PC-3 (cell line): ENCODE results near the gene SDHC. TPM values are rescaled to one million over a fixed set of nuclear protein-coding genes. Genes with fewer than 3 reads are reported as not detected.
A peak's percentile ranks its signal among the peaks of the same experiment; 100 is the strongest.

Source experiments
- ATAC-seq: fragments of 200-7000 bp; cut with Tn5 transposase; 2 replicates; pipeline ENCODE4 v1.9.1; 2020; ENCODE audit warnings: mild to moderate bottlenecking, moderate library complexity
- BruUV-seq: library from RNA; stranded (reverse); fragments of 400-500 nt; replicated peaks from 2 replicates; lab custom pipeline; 2021; lab: Mats Ljungman, UMichigan
- CTCF ChIA-PET: fragments of 300-600 bp; sonication (Branson Sonifier 250); formaldehyde crosslinking; loops from one replicate; lab custom pipeline; 2022; ENCODE audit warnings: antibody characterized with exemption; lab: Charles Lee
- POLR2A ChIA-PET: fragments of 300-600 bp; sonication (Branson Sonifier 250); formaldehyde crosslinking; loops from one replicate; lab custom pipeline; 2022; ENCODE audit warnings: antibody characterized with exemption; ENCODE audit not compliant: unreplicated experiment; lab: Charles Lee
- DNase-seq: peaks from one replicate; pipeline ENCODE4 v3.0.0-alpha.2; 2015
- H2AFZ ChIP-seq: fragments of 300-600 bp; sonication (generic); 2 replicates; pipeline ENCODE4 v1.6.0; 2016; ENCODE audit warnings: antibody characterized with exemption, low read length
- H3F3A ChIP-seq: fragments of 300-600 bp; sonication (generic); one replicate; pipeline ENCODE4 v1.6.0; 2017; ENCODE audit warnings: antibody characterized with exemption, low read length, control low read depth, mild to moderate bottlenecking; ENCODE audit not compliant: unreplicated experiment
- H3K27ac ChIP-seq: fragments of 300-600 bp; sonication (generic); 2 replicates; pipeline ENCODE4 v1.5.1; 2016; ENCODE audit warnings: mild to moderate bottlenecking, low read length
- H3K27me3 ChIP-seq: fragments of 300-600 bp; sonication (generic); 2 replicates; pipeline ENCODE4 v1.6.1; 2016; ENCODE audit warnings: low read length, mixed read lengths
- H3K36me3 ChIP-seq: fragments of 300-600 bp; sonication (generic); 2 replicates; pipeline ENCODE4 v1.6.1; 2016; ENCODE audit warnings: low read depth, mixed run types, low read length, mixed read lengths
- H3K4me1 ChIP-seq: fragments of 300-600 bp; sonication (generic); 2 replicates; pipeline ENCODE4 v1.5.1; 2016; ENCODE audit warnings: low read length; ENCODE audit not compliant: insufficient read depth
- H3K4me2 ChIP-seq: fragments of 300-600 bp; sonication (generic); 2 replicates; pipeline ENCODE4 v1.6.0; 2016; ENCODE audit warnings: low read length
- H3K4me3 ChIP-seq: fragments of 300-600 bp; sonication (generic); 2 replicates; pipeline ENCODE4 v1.5.1; 2016; ENCODE audit warnings: mild to moderate bottlenecking, low read length, mixed read lengths
- H3K79me2 ChIP-seq: fragments of 300-600 bp; sonication (generic); 2 replicates; pipeline ENCODE4 v1.6.1; 2017; ENCODE audit warnings: low read length, mixed read lengths
- H3K9ac ChIP-seq: fragments of 300-600 bp; sonication (generic); 2 replicates; pipeline ENCODE4 v1.6.0; 2016; ENCODE audit warnings: mild to moderate bottlenecking, low read length
- H3K9me2 ChIP-seq: fragments of 300-600 bp; sonication (generic); replicated peaks from 2 replicates; pipeline ENCODE4 v1.6.1; 2016; ENCODE audit warnings: mixed run types, low read length, mixed read lengths
- H3K9me3 ChIP-seq: fragments of 300-600 bp; sonication (generic); 2 replicates; pipeline ENCODE4 v1.6.1; 2016; ENCODE audit warnings: low read length, mixed read lengths
- H4K20me1 ChIP-seq: fragments of 300-600 bp; sonication (generic); 2 replicates; pipeline ENCODE4 v1.6.1; 2016; ENCODE audit warnings: low read length, mixed read lengths
- CTCF ChIP-seq: fragments of 300-600 bp; sonication (generic); conservative IDR thresholded peaks from 2 replicates; pipeline ENCODE4 v1.5.1; 2017; ENCODE audit warnings: antibody characterized with exemption, low read depth, mild to moderate bottlenecking, low read length
- EZH2 ChIP-seq: fragments of 300-600 bp; sonication (generic); IDR thresholded peaks from one replicate; pipeline ENCODE4 v1.6.1; 2017; ENCODE audit warnings: antibody characterized with exemption, mild to moderate bottlenecking, low read length; ENCODE audit not compliant: unreplicated experiment
- EZH2phosphoT487 ChIP-seq: fragments of 300-600 bp; sonication (generic); IDR thresholded peaks from 2 replicates; pipeline ENCODE4 v1.6.1; 2018; ENCODE audit warnings: mild to moderate bottlenecking, antibody characterized with exemption, low read length, borderline replicate concordance
- intact Hi-C: fragments of 100-400 bp; cut with micrococcal nuclease; formaldehyde crosslinking; loops from 2 replicates; pipeline ENCODE4 v1.9.0; 2023
- total RNA-seq: library from RNA; depleted of rRNA; stranded (reverse); fragments of >200 nt; gene quantifications from 2 replicates; pipeline ENCODE4 v1.2.3, GENCODE V29; 2014

SDHC gene
- total RNA-seq, 1 experiment from 2014 or later: 26.1 TPM

GRCh38 chr1:161299347-161299746 is 14.8 kb upstream of the SDHC start:
- intact Hi-C loops: no loop called here
- no peaks in the 10 kb centered on the region for H4K20me1 ChIP-seq
- no TSS peak for BruUV-seq
- no peak overlapping the region for H3K4me2 ChIP-seq
- no peaks in the 10 kb centered on the region for H3K36me3 ChIP-seq
- no peaks in the 10 kb centered on the region for H3K9me2 ChIP-seq
- H3K9me3 ChIP-seq: no peaks in the 10 kb centered on the region
- ATAC-seq: peak; percentile 35; the same call in 1 of the 2 replicates
- CTCF ChIA-PET: no interaction called here
- no peaks in the 10 kb centered on the region for H3K4me1 ChIP-seq
- H3K27ac ChIP-seq: no peak overlapping the region
- H3K9ac ChIP-seq: no peak overlapping the region
- H2AFZ ChIP-seq: no peak overlapping the region
- no peaks in the 10 kb centered on the region for H3K79me2 ChIP-seq
- POLR2A ChIA-PET: no interaction called here
- TF ChIP-seq CTCF (no peak), EZH2 (no peak), EZH2phosphoT487 (no peak)
- DNase-seq: no peak
- no peaks in the 10 kb centered on the region for H3F3A ChIP-seq
- H3K27me3 ChIP-seq: 0 out of 2 replicates have a peak, but pooled peaks cover 4% of the 10 kb centered on the region
- H3K4me3 ChIP-seq: no peak overlapping the region

- POLR2A ChIA-PET: no interaction called here
- H4K20me1 ChIP-seq: no peaks in the 10 kb centered on the region
- H3K4me2 ChIP-seq: no peak overlapping the region
- no peak overlapping the region for H3K9ac ChIP-seq
- no peak overlapping the region for H2AFZ ChIP-seq
- no TSS peak for BruUV-seq
- CTCF ChIA-PET: no interaction called here
- no peak overlapping the region for H3K4me3 ChIP-seq
- 0 out of 2 replicates have a peak, but pooled peaks cover 4% of the 10 kb centered on the region for H3K27me3 ChIP-seq
- no peaks in the 10 kb centered on the region for H3K9me3 ChIP-seq
- intact Hi-C loops: no loop called here
- H3K4me1 ChIP-seq: no peaks in the 10 kb centered on the region
- TF ChIP-seq EZH2: no peak
- no peak for TF ChIP-seq CTCF
- TF ChIP-seq EZH2phosphoT487: no peak
- no peak for DNase-seq
- no peaks in the 10 kb centered on the region for H3K36me3 ChIP-seq
- no peaks in the 10 kb centered on the region for H3K9me2 ChIP-seq
- H3K79me2 ChIP-seq: no peaks in the 10 kb centered on the region
- no peak overlapping the region for H3K27ac ChIP-seq
- no peaks in the 10 kb centered on the region for H3F3A ChIP-seq
- no peak for ATAC-seq
These were observed 13.7 kb upstream of the SDHC start for GRCh38 chr1:161300478-161300877.

GRCh38 chr1:161304927-161305866 is 9.0 kb upstream of the SDHC start:
- H3K9me2 ChIP-seq: no peaks in the 10 kb centered on the region
- no peak overlapping the region for H2AFZ ChIP-seq
- H3K27me3 ChIP-seq: 0 out of 2 replicates have a peak, but pooled peaks cover 4% of the 10 kb centered on the region
- no peak overlapping the region for H3K9ac ChIP-seq
- TF ChIP-seq EZH2phosphoT487 (no peak), EZH2 (no peak), CTCF (no peak)
- intact Hi-C loops: no loop called here
- H3K79me2 ChIP-seq: no peaks in the 10 kb centered on the region
- H3K36me3 ChIP-seq: no peaks in the 10 kb centered on the region
- no TSS peak for BruUV-seq
- no peaks in the 10 kb centered on the region for H4K20me1 ChIP-seq
- no peaks in the 10 kb centered on the region for H3K4me1 ChIP-seq
- H3F3A ChIP-seq: no peaks in the 10 kb centered on the region
- no peak overlapping the region for H3K4me2 ChIP-seq
- no peak for ATAC-seq
- ChIA-PET CTCF (no interaction called here), POLR2A (interaction anchor here (1.0 kb wide), 1 partner anchor 9 kb away, joined by 3 read pairs; the partner anchor contains the start of gene SDHC)
- DNase-seq: no peak
- H3K27ac ChIP-seq: no peak overlapping the region
- H3K9me3 ChIP-seq: no peaks in the 10 kb centered on the region
- no peak overlapping the region for H3K4me3 ChIP-seq
